Thoracic aorta (tissue), 2 donors: ENCODE results near the gene ZNF138. TPM values are rescaled to one million over a fixed set of nuclear protein-coding genes. Genes with fewer than 3 reads are reported as not detected.
"Not testable (repeated sequence)": the region's sequence is repeated elsewhere in the genome, so short reads cannot be mapped to it uniquely, and the experiment has no call there.

Experiments
- ATAC-seq: fragments of 150-250 bp; one replicate; pipeline ENCODE4 v1.8.0; 2017; ENCODE audit warnings: low read depth; ENCODE audit not compliant: insufficient number of reproducible peaks, low FRiP score
- DNase-seq: peaks from one replicate; pipeline ENCODE4 v3.0.0-alpha.2; 2020; ENCODE audit warnings: low spot score
- H3K27ac ChIP-seq, 2 donors: fragments of 200-600 bp; sonication (generic); 1 replicate in 1 of 2; 2 replicates in 1 of 2; pipeline ENCODE4 v1.5.1; 2016; ENCODE audit warnings: mild to moderate bottlenecking in 2 of 2, moderate library complexity in 2 of 2
- H3K27me3 ChIP-seq: fragments of 200-600 bp; sonication (generic); replicated peaks from 2 replicates; pipeline ENCODE4 v1.6.0; 2016; ENCODE audit warnings: mild to moderate bottlenecking; ENCODE audit not compliant: insufficient read depth
- H3K36me3 ChIP-seq: fragments of 200-600 bp; sonication (generic); one replicate; pipeline ENCODE4 v1.5.1; 2016
- H3K4me1 ChIP-seq, 2 donors: fragments of 200-600 bp; sonication (generic); 1 replicate in 1 of 2; 2 replicates in 1 of 2; pipeline versions ENCODE4 v1.5.1 to v1.6.0; 2016; ENCODE audit warnings: low read depth in 2 of 2, mild to moderate bottlenecking in 1 of 2; ENCODE audit not compliant: control insufficient read depth in 1 of 2
- H3K4me3 ChIP-seq: fragments of 200-600 bp; sonication (generic); 2 replicates; pipeline ENCODE4 v1.5.1; 2016; ENCODE audit warnings: mild to moderate bottlenecking
- H3K9me3 ChIP-seq: fragments of 200-600 bp; sonication (generic); 2 replicates; pipeline ENCODE4 v1.5.1; 2016
- CTCF ChIP-seq: fragments of 200-600 bp; sonication (generic); IDR thresholded peaks from one replicate; pipeline ENCODE4 v1.5.1; 2019; ENCODE audit warnings: antibody characterized with exemption
- total RNA-seq, 2 donors: library from RNA; depleted of rRNA; stranded (reverse); fragments of >200 nt; gene quantifications; one replicate each; pipeline versions ENCODE4 v1.1.0 to v1.2.3, GENCODE V29; 2016

The ZNF138 gene
- total RNA-seq, 2 donors from 2014 or later = 7.7 to 11.0 TPM

DNA sequence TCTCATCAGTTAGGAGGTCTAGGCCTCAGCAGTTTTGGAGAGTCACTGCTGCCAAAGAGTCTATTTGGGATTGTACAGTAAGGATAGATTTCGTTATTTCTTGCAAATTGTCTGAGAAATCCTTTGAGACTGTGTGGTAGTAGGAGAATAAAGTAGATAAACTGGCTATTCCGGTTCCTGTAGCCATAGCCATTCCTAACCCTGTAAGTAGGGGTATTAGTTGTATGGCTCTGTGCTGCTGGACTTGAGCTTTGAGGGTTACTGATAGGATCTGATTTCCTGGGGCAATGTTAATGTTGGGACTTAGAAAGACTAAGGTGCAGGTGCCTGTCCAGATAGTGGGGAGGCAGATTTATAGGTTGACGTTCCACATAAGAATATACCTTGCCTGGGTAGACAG, 36.1 kb upstream of the ZNF138 start:
- DNase-seq (no peak), ATAC-seq (no peak)
- no peaks in the 10 kb centered on the region for H3K27me3 ChIP-seq
- no peaks in the 10 kb centered on the region for H3K9me3 ChIP-seq
- no peak overlapping the region for H3K4me3 ChIP-seq
- no peaks in the 10 kb centered on the region for H3K36me3 ChIP-seq
- no peak for TF ChIP-seq CTCF
- peaks cover 4 to 20% of the 10 kb centered on the region in 2 donors for H3K4me1 ChIP-seq
- no peak overlapping the region for H3K27ac ChIP-seq

- Histone ChIP-seq H3K4me3 (no peak overlapping the region), H3K27ac (no peak overlapping the region), H3K4me1 (no peaks in the 10 kb centered on the region), H3K27me3 (no peaks in the 10 kb centered on the region), H3K36me3 (no peaks in the 10 kb centered on the region), H3K9me3 (no peaks in the 10 kb centered on the region)
- DNase-seq = no peak
- no peak for ATAC-seq
- no peak for TF ChIP-seq CTCF
Measured at GRCh38 chr7:64768824-64769223, 25.4 kb upstream of the ZNF138 start.

DNA sequence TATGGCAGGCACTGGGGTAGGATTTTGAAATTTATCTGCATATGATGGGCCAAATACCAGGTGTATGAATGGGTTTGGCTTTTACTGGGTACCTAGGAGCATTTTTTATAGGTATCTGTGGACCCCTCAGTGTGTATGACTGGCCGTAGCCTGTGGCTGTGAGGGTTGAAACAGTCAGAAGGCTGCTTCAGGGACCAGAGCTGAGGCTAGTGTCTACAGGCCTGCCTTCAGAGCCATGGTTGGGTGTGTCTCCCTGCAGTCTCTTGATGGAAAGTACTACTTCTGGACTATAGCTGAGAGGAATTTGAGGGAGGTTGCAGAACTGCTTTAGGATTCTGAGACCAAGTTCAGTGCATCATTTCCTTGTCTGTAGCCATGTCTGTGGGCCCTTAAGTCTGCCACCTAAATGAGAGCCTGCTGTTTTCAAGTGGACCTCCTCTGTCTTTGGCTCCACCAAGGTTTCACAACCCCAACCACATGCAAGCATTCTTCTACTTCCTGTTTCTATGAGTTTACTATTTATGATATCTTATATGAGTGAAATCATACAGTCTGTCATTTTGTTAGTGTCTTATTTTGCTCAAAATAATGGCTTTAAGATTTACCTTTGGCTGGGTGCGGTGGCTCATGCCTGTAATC, 19.9 kb upstream of the ZNF138 start:
- H3K36me3 ChIP-seq = no peaks in the 10 kb centered on the region
- no peak for DNase-seq
- no peak for ATAC-seq

DNA sequence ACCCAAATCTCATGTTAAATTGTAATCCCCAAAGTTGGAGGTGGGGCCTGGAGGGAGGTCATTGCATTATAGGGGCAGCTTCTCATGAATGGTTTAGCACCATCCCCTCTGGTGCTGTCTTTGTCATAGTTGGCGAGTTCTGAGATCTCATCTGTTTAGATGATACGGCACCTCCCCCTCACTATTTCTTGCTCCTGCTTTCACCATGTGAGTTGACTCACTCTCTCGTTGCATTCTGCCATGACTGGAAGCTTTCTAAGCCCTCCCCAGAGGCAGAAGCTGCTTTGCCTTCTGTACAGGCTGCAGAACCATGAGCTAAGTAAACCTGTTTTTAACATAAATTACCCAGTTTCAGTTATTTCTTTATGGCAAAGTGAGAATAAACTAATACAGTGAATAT, 18.9 kb upstream of the ZNF138 start:
- DNase-seq (no peak), ATAC-seq (no peak)
- Histone ChIP-seq H3K27me3 (no peaks in the 10 kb centered on the region), H3K4me1 (no peaks in the 10 kb centered on the region), H3K9me3 (no peaks in the 10 kb centered on the region), H3K4me3 (no peak overlapping the region), H3K27ac (no peak overlapping the region), H3K36me3 (no peaks in the 10 kb centered on the region)
- TF ChIP-seq CTCF = no peak

More for the DNA sequence above, 19.9 kb upstream of the ZNF138 start:
- H3K4me3 ChIP-seq = no peak overlapping the region
- no peaks in the 10 kb centered on the region for H3K9me3 ChIP-seq
- no peak overlapping the region for H3K27ac ChIP-seq
- no peaks in the 10 kb centered on the region for H3K27me3 ChIP-seq
- TF ChIP-seq CTCF = no peak
- no peaks in the 10 kb centered on the region for H3K4me1 ChIP-seq

- not testable (repeated sequence) for H3K27ac ChIP-seq, H3K9me3 ChIP-seq, H3K27me3 ChIP-seq, DNase-seq, ATAC-seq, H3K4me3 ChIP-seq, H3K4me1 ChIP-seq, H3K36me3 ChIP-seq
Measured at GRCh38 chr7:64784842-64785241, 9.4 kb upstream of the ZNF138 start.

DNA sequence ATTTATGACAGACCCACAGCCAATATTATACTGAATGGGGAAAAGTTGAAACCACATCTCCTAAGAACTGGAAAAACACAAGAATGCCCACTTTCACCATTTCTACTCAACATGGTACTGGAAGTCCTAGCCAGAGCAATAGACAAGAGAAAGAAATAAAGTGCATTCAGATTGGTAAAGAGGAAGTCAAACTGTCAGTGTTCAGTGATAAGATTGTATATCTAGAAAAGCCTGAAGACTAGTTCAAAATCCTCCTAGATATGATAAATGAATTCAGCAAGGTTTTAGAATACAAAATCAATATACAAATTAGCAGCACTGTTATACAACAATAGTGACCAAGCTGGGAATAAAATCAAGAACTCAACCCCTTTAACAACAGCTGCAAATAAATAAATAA, 6.9 kb upstream of the ZNF138 start:
- no peak for TF ChIP-seq CTCF
- Histone ChIP-seq H3K9me3 (no peaks in the 10 kb centered on the region), H3K4me1 (no peaks in the 10 kb centered on the region), H3K27ac (no peak overlapping the region), H3K27me3 (no peaks in the 10 kb centered on the region), H3K4me3 (no peak overlapping the region), H3K36me3 (no peaks in the 10 kb centered on the region)
- no peak for ATAC-seq
- DNase-seq = no peak

DNA sequence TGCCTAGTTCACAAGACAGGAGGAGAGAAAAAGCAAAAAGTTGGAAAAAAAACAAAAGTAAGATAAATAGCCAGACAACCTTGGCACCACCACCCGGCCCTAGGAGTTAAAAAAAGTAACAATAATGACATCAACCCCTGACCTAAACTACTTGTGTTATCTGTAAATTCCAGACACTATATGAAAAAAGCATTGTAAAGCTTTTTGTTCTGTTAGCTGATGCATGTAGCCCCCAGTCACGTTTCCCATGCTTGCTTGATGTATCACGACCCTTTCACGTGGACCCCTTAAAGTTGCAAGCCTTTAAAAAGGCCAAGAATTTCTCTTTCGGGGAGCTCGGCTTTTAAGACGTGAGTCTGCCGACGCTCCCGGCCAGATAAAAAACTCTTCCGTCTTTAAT, 5.0 kb upstream of the ZNF138 start:
- H3K9me3 ChIP-seq, H3K27ac ChIP-seq, DNase-seq, H3K27me3 ChIP-seq, ATAC-seq, H3K4me1 ChIP-seq, H3K36me3 ChIP-seq, H3K4me3 ChIP-seq: not testable (repeated sequence)
